Measurements from ENCODE around the gene RNASEH2A.

RNASEH2A gene

DNA sequence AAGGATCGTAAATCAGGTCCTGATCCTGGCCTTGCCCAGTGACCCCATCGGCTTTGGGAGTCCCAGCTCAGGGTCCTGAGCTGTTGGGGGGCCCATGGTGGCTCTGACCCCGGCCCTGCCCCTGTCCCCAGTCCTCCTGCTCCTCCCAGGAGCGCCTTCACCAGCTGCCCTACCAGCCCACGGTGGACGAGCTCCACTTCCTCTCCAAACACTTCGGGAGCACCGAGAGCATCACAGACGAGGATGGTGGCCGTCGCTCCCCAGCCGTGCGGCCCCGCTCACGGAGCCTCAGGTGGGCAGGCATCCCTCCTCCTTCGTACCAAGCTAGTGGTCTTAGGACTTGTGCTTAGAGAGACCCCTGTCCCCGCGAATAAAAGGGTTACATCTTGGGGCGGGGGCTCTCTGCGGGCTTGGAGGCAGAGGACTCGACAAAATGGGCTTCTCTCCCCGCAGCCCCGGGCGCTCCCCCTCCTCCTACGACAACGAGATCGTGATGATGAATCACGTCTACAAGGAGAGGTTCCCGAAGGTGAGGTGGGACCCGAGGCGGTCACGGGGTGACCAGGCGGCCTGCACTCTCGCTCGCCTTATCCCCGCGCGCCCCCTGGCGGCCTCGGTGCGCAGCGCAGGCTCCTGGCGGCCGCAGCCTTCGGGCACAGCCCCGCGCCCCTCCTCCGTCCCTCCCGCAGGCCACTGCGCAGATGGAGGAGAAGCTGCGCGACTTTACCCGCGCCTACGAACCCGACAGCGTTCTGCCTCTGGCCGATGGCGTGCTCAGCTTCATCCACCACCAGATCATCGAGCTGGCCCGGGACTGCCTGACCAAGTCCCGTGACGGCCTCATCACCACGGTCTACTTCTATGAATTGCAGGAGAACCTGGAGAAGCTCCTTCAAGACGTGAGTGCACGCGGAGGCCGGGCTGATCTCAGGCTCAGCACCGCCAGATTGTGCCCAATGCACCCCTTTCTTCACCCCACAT is 41.1 kb downstream of the RNASEH2A start:
- DNase-seq (ENCODE audit: insufficient read length, low spot score) (peak; percentile 92), FAIRE-seq (peak; percentile 89)

DNA sequence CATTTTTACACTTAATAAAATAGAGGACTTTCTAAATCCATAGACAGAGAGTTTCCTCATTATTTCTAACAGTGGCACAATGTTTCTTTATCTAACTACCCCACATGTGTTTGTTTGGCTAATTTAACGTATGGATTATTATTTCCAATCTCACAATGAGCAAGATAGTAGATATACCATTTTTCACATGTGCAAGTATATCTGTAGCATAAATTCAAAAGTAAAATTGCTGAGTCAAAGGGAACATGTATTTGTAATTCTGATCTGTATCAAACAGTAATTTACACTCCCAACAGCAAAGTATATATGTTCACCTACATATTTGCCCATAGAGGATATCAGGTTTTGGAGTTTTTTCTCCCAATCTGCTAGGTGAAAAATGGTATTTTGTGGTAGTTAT is 50.3 kb downstream of the RNASEH2A start:
- DNase-seq (ENCODE audit: insufficient read length, low spot score) (no peak), FAIRE-seq (no peak)

DNA sequence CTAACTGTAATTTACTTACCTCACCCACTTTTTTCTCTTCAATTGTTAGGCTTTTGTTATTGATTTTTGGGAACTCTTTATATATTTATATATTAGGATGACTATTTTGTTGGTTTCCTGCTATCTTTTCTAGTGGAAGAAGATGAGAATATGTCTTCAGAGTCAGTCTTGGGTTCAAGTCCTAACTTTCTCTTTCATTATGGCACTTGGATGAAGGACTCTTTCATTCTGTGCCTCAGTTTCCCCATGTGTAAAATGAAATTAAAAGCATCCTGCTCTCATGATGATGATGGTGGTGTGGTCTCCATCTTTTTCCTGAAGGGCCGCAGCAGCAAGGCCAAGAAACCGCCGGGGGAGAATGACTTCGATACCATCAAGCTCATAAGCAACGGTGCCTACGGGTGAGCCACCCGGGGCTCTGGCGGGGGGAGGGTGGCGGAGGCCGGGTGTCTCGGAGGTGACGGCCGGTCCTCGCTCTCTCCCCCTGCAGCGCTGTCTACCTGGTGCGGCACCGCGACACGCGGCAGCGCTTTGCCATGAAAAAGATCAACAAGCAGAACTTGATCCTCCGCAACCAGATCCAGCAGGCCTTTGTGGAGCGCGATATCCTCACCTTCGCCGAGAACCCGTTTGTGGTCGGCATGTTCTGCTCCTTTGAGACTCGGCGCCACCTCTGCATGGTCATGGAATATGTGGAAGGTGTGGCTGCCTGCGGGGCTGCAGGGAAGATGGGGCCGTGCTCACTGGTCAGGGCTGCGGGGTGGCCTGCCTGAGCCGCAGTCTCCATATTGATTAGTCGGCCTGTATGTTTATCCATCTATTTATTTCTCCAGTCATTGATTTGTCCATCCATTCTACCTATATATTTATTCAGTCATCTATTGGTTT is 51.9 kb downstream of the RNASEH2A start:
- DNase-seq (ENCODE audit: insufficient read length, low spot score) (no peak), FAIRE-seq (no peak)

DNA sequence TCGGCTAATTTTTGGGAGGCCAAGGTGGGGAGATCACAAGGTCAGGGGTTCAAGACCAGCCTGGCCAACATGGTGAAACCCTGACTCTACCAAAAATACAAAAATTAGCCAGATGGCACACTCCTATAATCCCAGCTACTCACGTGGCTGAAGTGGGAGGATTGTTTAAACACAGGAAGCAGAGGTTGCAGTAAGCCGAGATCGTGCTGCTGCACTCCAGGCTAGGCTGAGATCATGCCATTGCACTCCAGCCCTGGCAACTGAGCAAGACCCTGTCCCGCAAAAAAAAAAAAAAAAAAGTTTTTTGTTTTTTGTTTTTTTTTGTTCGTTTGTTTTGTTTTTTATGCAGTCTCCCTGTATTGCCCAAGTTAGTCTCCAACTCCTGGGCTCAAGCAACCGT is 53.2 kb downstream of the RNASEH2A start:
- no peak for DNase-seq (ENCODE audit: insufficient read length, low spot score)
- no peak for FAIRE-seq

Measured in HTR-8/SVneo (cell line).